ENCODE results near the gene TECR.

- TF ChIP-seq CTCF (IDR thresholded peaks at IDR 0.05 in 2 of 3, conservative IDR thresholded peaks at IDR 0.05 in 1 of 3; ENCODE audit: borderline replicate concordance in 1 of 3, insufficient read depth in 1 of 3, low read depth in 2 of 3, low read length in 2 of 3), result no peak
- no peak for TF ChIP-seq JUND (IDR thresholded peaks at IDR 0.05)
- no peak for TF ChIP-seq EZH2phosphoT487 (IDR thresholded peaks at IDR 0.05; ENCODE audit: borderline replicate concordance)
- no peak for TF ChIP-seq EZH2 (IDR thresholded peaks at IDR 0.05)
- no peak for TF ChIP-seq POLR2A (IDR thresholded peaks at IDR 0.05; ENCODE audit: borderline replicate concordance, extremely low read depth, insufficient read depth, insufficient read length)
- no peak for TF ChIP-seq ELF1 (IDR thresholded peaks at IDR 0.05; ENCODE audit: borderline replicate concordance, low read depth)
- no peak for TF ChIP-seq REST (IDR thresholded peaks at IDR 0.05; ENCODE audit: low read depth)
- TF ChIP-seq SIN3A (IDR thresholded peaks at IDR 0.05; ENCODE audit: low read depth), result no peak
- TF ChIP-seq CEBPB (IDR thresholded peaks at IDR 0.05; ENCODE audit: low read depth), result no peak
- no peak for TF ChIP-seq MAX (IDR thresholded peaks at IDR 0.05)
Measured at GRCh38 chr19:14530005-14530348, 583 bp downstream of the TECR start.
